ENCODE results near the gene ANXA10.
"Not testable (repeated sequence)": the region's sequence is repeated elsewhere in the genome, so short reads cannot be mapped to it uniquely, and the experiment has no call there.

The ANXA10 gene

DNA sequence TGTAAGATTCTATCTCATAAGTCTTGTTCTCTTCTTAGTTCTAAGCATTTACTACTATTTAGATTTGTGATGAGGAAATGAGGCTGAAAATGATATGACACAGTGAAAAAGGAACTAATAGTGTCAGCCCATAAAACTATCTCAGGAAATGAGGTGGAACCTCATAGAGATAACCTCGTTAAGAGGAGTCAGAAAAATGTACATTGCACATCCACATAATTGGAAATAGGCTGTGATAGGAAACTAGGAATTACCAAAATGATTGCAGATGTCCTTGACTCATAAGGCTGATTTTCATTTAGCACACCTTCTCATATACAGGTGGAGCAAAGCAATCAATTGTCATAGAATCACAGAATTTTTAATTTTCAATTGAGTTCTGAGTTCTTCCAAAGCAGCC is 26.8 kb downstream of the ANXA10 start:
- DNase-seq (ENCODE audit: low read depth), result no peak

DNA sequence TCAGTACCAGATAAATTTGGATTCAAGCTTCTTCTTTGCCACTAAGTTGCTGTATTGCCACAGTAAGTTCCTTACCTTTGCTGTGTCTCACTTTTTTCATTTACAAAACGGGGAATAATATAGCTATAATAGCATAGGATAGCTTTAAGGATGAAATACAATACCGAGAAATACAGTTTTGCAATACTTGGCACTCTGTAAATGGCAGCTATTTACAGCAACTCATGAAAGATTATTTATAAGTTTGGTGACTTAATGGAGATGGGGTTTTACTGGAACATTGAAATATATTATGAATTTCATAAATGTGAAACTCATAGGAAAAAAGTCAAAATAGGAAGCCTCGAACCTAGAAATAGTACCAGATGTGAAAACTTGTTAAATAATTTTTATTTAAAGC is 27.6 kb downstream of the ANXA10 start:
- no peak for DNase-seq (ENCODE audit: low read depth)

GRCh38 chr4:168120811-168121210 is 28.5 kb downstream of the ANXA10 start:
- DNase-seq (ENCODE audit: low read depth), result no peak

DNA sequence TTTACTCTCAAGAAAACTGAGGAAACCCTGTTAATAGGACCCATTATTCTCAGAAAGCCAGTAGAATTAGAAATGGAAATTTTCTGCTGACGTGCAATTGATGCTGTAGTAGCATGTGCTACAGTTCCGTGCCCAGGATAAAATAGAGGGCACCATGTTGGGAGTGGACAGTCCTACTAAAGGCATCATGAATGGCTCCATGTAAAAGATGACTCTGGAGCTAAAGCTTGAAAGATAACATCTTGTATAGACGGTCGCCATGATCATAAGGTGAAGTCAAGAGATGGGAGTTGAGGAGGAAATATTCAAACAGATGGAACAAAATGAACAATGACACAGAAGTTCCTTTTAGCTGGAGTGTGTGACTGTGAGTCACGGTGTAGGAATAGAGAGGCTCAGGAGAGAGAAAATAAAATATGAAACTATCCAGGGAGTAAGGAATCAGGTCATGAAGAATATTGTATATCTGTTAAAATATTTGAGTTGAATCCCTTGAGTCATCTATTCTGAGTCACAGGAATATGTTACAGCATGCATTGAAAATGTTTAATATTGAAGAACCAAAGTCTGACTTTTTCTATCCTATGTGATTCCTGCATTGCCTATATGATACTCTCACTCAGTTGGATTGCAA is 31.8 kb downstream of the ANXA10 start:
- no peak for DNase-seq (ENCODE audit: low read depth)

DNA sequence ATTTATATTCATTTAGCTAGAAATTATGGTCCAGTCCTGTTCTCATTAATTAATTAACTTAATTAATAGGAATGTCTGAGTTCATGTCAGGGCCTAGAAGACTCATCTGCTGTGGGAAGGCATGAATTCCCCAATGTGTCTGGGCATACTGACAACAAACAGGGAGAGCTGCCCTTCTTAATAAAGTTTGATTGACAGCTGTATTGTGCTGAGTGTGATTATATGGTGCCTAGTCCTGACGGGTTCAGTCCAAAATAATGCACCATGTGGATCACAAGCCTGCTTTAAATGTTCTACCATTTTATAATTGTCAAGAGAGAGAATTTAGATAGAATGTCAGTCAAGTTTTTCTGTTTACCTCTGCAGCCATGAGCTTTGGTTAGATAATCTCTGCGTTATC is 34.6 kb downstream of the ANXA10 start:
- no peak for DNase-seq (ENCODE audit: low read depth)

DNA sequence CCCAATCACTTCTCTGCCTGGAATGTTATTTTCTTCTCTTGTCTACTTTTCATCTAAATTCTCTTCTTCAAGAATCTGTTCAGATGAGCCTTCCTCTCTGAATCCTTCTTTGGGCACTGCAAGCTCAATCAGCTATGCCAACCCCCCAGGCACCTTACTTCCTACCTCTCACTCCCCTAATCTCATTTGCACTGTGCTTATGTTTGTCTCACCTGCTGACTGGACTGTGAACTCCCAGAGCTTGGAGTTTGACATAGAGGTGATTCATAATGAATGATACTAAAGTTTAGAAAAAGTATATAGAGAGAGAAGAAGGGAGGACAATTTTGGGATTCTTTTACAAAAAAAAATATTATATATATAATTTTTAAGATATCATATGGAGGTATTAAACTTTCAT is 36.3 kb downstream of the ANXA10 start:
- no peak for DNase-seq (ENCODE audit: low read depth)

GRCh38 chr4:168129046-168129772 is 36.9 kb downstream of the ANXA10 start:
- no peak for DNase-seq (ENCODE audit: low read depth)

GRCh38 chr4:168129802-168130201 is 37.5 kb downstream of the ANXA10 start:
- no peak for DNase-seq (ENCODE audit: low read depth)

GRCh38 chr4:168131196-168131595 is 38.9 kb downstream of the ANXA10 start:
- no peak for DNase-seq (ENCODE audit: low read depth)

DNA sequence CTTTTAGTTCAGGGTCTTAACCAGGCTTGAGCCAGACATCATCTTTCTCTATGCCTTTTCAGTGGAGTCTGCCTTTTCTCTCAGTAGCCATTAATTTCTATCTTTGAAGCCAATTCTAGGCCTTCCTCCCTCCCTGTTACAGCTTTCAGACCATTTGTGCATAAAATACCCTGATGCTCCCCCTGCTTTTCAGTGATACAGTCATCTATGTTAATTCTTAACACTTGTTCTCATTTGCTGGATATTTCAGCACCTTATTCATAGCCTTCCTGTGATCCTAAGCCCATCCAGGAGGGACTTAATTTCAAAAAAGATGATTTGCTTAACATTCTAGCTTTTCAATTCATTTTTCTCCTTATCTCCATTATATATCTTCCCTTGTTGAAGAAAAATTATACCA is 42.3 kb downstream of the ANXA10 start:
- DNase-seq (ENCODE audit: low read depth), result no peak

- DNase-seq (ENCODE audit: low read depth), result not testable (repeated sequence)
Observed at GRCh38 chr4:168135860-168136259, 43.5 kb downstream of the ANXA10 start.

- DNase-seq (ENCODE audit: low read depth), result not testable (repeated sequence)
Observed at GRCh38 chr4:168137695-168138094, 45.4 kb downstream of the ANXA10 start.

DNA sequence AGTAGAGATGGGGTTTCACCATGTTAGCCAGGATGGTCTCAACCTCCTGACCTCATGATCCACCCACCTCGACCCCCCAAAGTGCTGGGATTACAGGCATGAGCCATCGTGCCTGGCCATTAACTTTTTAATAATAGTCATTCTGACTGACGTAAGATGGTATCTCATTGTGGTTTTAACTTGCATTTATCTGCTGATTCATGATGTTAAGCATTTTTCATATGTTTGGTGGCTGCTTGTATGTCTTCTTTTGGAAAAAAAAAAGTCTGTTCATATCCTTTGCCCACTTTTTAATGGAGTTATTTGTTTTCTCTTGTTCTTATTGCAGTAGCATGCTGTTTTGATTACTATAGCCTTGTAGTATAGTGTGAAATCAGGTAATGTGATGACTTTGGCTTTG is 45.8 kb downstream of the ANXA10 start:
- DNase-seq (ENCODE audit: low read depth), result no peak

- no peak for DNase-seq (ENCODE audit: low read depth)
Observed at GRCh38 chr4:168139336-168139735, 47.0 kb downstream of the ANXA10 start.

DNA sequence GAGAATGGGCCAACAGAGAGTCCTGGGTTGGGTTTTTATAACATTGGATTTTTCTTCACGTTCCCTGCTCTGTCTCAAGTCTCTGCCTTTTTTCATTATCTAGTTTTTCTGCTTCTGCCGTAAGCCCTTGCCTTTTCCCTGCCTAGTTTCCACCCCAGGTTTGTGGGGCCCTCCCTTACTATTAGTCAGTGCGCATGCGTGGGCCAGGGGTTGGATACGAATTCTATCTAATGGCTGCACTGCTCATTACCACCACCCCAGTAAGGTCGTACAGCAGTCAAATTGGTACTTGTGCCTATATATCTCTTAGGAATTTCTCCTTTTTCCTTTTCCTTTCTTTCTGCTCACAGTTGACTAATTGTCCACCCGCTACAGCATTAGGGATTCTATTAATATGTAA is 49.4 kb downstream of the ANXA10 start:
- DNase-seq (ENCODE audit: low read depth), result no peak

GRCh38 chr4:168143601-168144000 is 51.3 kb downstream of the ANXA10 start:
- DNase-seq (ENCODE audit: low read depth), result no peak

DNA sequence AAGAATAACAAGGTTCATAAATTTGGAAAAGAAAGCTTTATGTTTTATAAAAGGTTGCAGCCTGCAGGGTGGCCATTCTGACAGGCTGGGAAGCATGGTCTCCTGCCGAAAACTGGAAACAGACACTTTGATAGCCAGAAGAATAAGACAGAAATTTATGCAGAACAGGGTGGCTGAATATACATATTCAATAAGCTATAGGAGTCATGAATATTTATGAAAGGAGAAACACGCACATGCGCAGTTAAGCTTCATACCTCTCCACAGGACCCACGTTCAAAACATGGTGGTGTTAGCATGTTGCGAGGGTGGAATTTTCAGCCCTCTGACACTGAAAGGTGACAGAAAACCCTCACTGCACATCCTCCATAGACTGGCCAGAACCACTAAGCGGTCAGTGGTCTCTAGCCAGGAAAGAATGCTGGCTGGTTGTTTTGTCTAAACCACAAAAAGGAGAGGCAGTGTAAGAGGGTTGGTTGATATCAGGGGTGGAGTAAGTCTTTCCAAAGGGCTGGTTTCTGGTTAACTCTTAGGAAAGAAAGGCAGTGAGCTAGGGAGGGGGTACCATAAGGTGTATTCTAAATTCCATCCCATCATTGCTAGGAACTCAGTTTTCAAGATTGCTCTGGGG is 58.2 kb downstream of the ANXA10 start:
- DNase-seq (ENCODE audit: low read depth), result no peak

DNA sequence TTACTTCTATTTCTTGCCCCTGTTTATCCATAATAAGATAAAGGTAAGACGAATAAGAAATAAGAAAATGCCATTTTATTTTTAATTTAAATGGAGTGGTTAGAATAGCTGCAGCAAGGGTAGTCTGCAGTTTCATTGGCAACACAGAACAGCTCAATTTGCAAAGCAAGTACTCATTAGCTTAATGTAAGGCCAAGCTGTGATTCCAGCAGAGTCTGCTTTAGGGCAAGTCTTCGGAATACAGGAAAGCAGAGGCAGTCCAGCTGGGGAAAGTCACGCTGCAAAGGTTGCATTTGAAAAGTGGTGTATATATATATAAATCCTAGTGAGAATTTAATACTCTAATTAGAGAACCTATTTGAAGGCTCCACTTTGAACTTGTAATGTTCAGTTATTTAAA is 59.0 kb downstream of the ANXA10 start:
- DNase-seq (ENCODE audit: low read depth), result no peak

- no peak for DNase-seq (ENCODE audit: low read depth)
Observed at GRCh38 chr4:168152837-168153500, 60.6 kb downstream of the ANXA10 start.

DNA sequence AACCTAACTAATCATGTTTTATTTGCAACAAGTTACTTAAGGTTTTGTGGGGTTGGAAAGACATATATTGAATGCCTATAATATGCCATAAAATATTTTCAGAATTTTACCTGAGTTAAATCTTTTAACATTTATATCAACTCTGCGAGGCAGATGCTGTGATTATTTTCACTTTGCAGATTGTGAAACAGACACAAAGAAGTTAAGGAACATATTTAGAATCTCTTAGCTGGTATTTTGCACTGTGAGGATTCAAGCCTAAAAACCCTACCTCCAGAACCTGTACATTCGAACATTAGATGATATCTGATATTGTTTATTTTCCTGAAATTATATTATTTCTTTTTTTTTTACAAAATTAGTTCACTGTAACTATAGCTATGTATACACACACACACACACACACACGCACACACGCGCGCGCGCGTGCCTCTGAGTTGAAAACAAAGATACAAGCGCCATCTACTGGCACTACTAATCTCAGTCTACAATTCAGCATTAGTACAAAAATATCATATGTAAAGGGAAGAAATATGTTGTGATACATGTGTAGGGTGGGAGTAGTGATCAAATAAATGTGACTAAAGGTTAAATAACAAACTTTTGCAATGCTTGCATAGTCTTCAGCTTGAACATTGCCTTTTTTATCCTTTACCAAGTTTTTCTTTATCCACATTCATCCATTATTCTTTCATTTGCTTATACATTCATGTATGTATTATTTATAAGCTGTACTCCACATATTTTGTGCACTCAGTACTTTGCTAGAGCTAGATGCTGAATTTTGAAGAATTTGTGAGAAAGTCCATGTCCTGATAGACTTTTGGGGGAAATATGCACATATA is 61.5 kb downstream of the ANXA10 start:
- peak; percentile 39 for DNase-seq (ENCODE audit: low read depth)

- DNase-seq (ENCODE audit: low read depth), result no peak
Observed at GRCh38 chr4:168154546-168155277, 62.4 kb downstream of the ANXA10 start.
